ENCODE measurements around the gene NOP9. TPM values are rescaled to one million over a fixed set of nuclear protein-coding genes. Genes with fewer than 3 reads are reported as not detected.
A peak's percentile ranks its signal among the peaks of the same experiment; 100 is the strongest.

Gene NOP9
- total RNA-seq, 1 experiment from 2014 or later, result 35.1 TPM

- Mint-ChIP-seq H3K4me3 (ENCODE audit: unreplicated experiment) (no peak overlapping the region), H3K27me3 (ENCODE audit: insufficient read depth, unreplicated experiment) (no peaks in the 10 kb centered on the region), H3K36me3 (ENCODE audit: insufficient read depth, unreplicated experiment) (peaks cover 70% of the 10 kb centered on the region), H3K4me1 (ENCODE audit: low read depth, unreplicated experiment) (peaks cover 27% of the 10 kb centered on the region), H3K27ac (ENCODE audit: unreplicated experiment) (no peak overlapping the region), H3K9me3 (ENCODE audit: unreplicated experiment) (no peaks in the 10 kb centered on the region)
- BruUV-seq (replicated peaks), result no TSS peak
- ChIA-PET POLR2A (no interaction called here), CTCF (no interaction called here)
- H3K36me3 ChIP-seq (ENCODE audit: control insufficient read depth, insufficient read depth, low read length), result peaks cover 6% of the 10 kb centered on the region
- H3K4me1 ChIP-seq, result peaks cover 21% of the 10 kb centered on the region
- no peak for TF ChIP-seq CTCF (IDR thresholded peaks at IDR 0.05; ENCODE audit: insufficient read depth in 1 of 2, low read depth in 1 of 2, low read length in 1 of 2, severe bottlenecking in 1 of 2, unreplicated experiment in 1 of 2)
- intact Hi-C loops (cut with micrococcal nuclease; ENCODE audit: unreplicated experiment), result no loop called here
- no peaks in the 10 kb centered on the region for H3K9me3 ChIP-seq
- DNase-seq, result no peak
- H3K27me3 ChIP-seq (replicated peaks; ENCODE audit: control insufficient read depth, insufficient read depth, low read length), result no peaks in the 10 kb centered on the region
- no peak overlapping the region for H3K4me3 ChIP-seq (ENCODE audit: low read depth, low read length)
Observed at GRCh38 chr14:24304019-24304387, 4.4 kb downstream of the NOP9 start.

GRCh38 chr14:24307156-24307574, 7.5 kb downstream of the NOP9 start:
- BruUV-seq (replicated peaks), result TSS peak; percentile 4
- Histone ChIP-seq H3K36me3 (ENCODE audit: control insufficient read depth, insufficient read depth, low read length) (peaks cover 4% of the 10 kb centered on the region), H3K27me3 (replicated peaks; ENCODE audit: control insufficient read depth, insufficient read depth, low read length) (no peaks in the 10 kb centered on the region), H3K9me3 (no peaks in the 10 kb centered on the region), H3K4me3 (ENCODE audit: low read depth, low read length) (peak overlapping the region; percentile 5), H3K4me1 (peaks cover 21% of the 10 kb centered on the region)
- intact Hi-C loops (cut with micrococcal nuclease; ENCODE audit: unreplicated experiment), result no loop called here
- H3K4me1 Mint-ChIP-seq (ENCODE audit: low read depth, unreplicated experiment), result peaks cover 21% of the 10 kb centered on the region
- H3K4me3 Mint-ChIP-seq (ENCODE audit: unreplicated experiment), result peak overlapping the region; percentile 56
- ChIA-PET POLR2A (interaction anchor here (0.8 to 1.2 kb wide), 2 partner anchors 65 to 94 kb away, joined by 3 to 5 read pairs; partner anchors contain the start of genes CHMP4A and TINF2), CTCF (interaction anchor here (0.6 to 4.3 kb wide), 8 partner anchors 9 to 125 kb away, joined by 3 to 54 read pairs (median 10); partner anchors contain the start of genes DHRS1, NOP9 and TINF2)
- no peak for DNase-seq
- no peaks in the 10 kb centered on the region for H3K27me3 Mint-ChIP-seq (ENCODE audit: insufficient read depth, unreplicated experiment)
- H3K9me3 Mint-ChIP-seq (ENCODE audit: unreplicated experiment), result no peaks in the 10 kb centered on the region
- peaks cover 63% of the 10 kb centered on the region for H3K36me3 Mint-ChIP-seq (ENCODE audit: insufficient read depth, unreplicated experiment)
- H3K27ac Mint-ChIP-seq (ENCODE audit: unreplicated experiment), result peak overlapping the region; percentile 74
- TF ChIP-seq CTCF (IDR thresholded peaks at IDR 0.05; ENCODE audit: insufficient read depth in 1 of 2, low read depth in 1 of 2, low read length in 1 of 2, severe bottlenecking in 1 of 2, unreplicated experiment in 1 of 2), result no peak

GRCh38 chr14:24307575-24308341, 8.1 kb downstream of the NOP9 start, which contains the start of gene CIDEB:
CIDEB (minus strand) TSS chr14:24307977; CDS start chr14:24307858, 119 bp downstream.
- POLR2A ChIA-PET, result interaction anchor here (0.7 to 1.6 kb wide), 6 partner anchors 8 to 94 kb away, joined by 3 to 11 read pairs (median 4); partner anchors contain the start of genes CHMP4A, DHRS1, NOP9 and TINF2
- peaks cover 21% of the 10 kb centered on the region for H3K4me1 ChIP-seq
- peaks cover 4% of the 10 kb centered on the region for H3K36me3 ChIP-seq (ENCODE audit: control insufficient read depth, insufficient read depth, low read length)
- peak within 1 kb of the TSS; percentile 10 for H3K4me3 ChIP-seq (ENCODE audit: low read depth, low read length)
- TF ChIP-seq CTCF (IDR thresholded peaks at IDR 0.05; ENCODE audit: insufficient read depth in 1 of 2, low read depth in 1 of 2, low read length in 1 of 2, severe bottlenecking in 1 of 2, unreplicated experiment in 1 of 2), result peak; percentile 89 to 94
- Mint-ChIP-seq H3K36me3 (ENCODE audit: insufficient read depth, unreplicated experiment) (peaks cover 57% of the 10 kb centered on the region), H3K4me1 (ENCODE audit: low read depth, unreplicated experiment) (peaks cover 21% of the 10 kb centered on the region), H3K9me3 (ENCODE audit: unreplicated experiment) (no peaks in the 10 kb centered on the region), H3K27ac (ENCODE audit: unreplicated experiment) (peak within 1 kb of the TSS; percentile 74), H3K4me3 (ENCODE audit: unreplicated experiment) (peak within 1 kb of the TSS; percentile 56), H3K27me3 (ENCODE audit: insufficient read depth, unreplicated experiment) (no peaks in the 10 kb centered on the region)
- no peaks in the 10 kb centered on the region for H3K27me3 ChIP-seq (replicated peaks; ENCODE audit: control insufficient read depth, insufficient read depth, low read length)
- intact Hi-C loops (cut with micrococcal nuclease; ENCODE audit: unreplicated experiment), result loop anchor here (1.0 kb wide), 3 partner anchors 8 to 64 kb away; partner anchors contain the start of genes DHRS1, NOP9 and RABGGTA
- peak; percentile 82 to 87 for DNase-seq
- no TSS peak for BruUV-seq (replicated peaks)
- CTCF ChIA-PET, result interaction anchor here (0.5 to 4.3 kb wide), 23 partner anchors 9 to 249 kb away, joined by 3 to 54 read pairs (median 4); partner anchors contain the start of genes CHMP4A, DHRS1, IRF9 and NOP9
- no peaks in the 10 kb centered on the region for H3K9me3 ChIP-seq
